ENCODE data around the gene MAD2L2. TPM values are rescaled to one million over a fixed set of nuclear protein-coding genes. Genes with fewer than 3 reads are reported as not detected.

MAD2L2 gene
- polyA plus RNA-seq (ENCODE audit: insufficient read length in 4 of 4): 10 to 100 TPM; 26.4 to 46.8 (median 39.7) TPM

GRCh38 chr1:11681071-11681771 is at the start of gene MAD2L2:
Gene MAD2L2 (minus strand): TSS chr1:11681148. CDS start chr1:11680601, 547 bp downstream.
- peak in 1 of 4 donors; percentile 60 for DNase-seq (ENCODE audit: low read depth in 4 of 4, low spot score in 3 of 4)

- no peak for DNase-seq (ENCODE audit: low read depth in 4 of 4, low spot score in 3 of 4)
Measured at GRCh38 chr1:11730429-11730891, 49.5 kb upstream of the MAD2L2 start.

- no peak for DNase-seq (ENCODE audit: low read depth in 4 of 4, low spot score in 3 of 4)
Measured at GRCh38 chr1:11729498-11730428, 48.8 kb upstream of the MAD2L2 start.

GRCh38 chr1:11729155-11729497 is 48.2 kb upstream of the MAD2L2 start:
- no peak for DNase-seq (ENCODE audit: low read depth in 4 of 4, low spot score in 3 of 4)

- DNase-seq (ENCODE audit: low read depth in 4 of 4, low spot score in 3 of 4): no peak
Measured at GRCh38 chr1:11728126-11728806, 47.3 kb upstream of the MAD2L2 start.

- DNase-seq (ENCODE audit: low read depth in 4 of 4, low spot score in 3 of 4): no peak
Measured at GRCh38 chr1:11727119-11727518, 46.2 kb upstream of the MAD2L2 start.

- DNase-seq (ENCODE audit: low read depth in 4 of 4, low spot score in 3 of 4): no peak
Measured at GRCh38 chr1:11725616-11726015, 44.7 kb upstream of the MAD2L2 start.

GRCh38 chr1:11722538-11722937 is 41.6 kb upstream of the MAD2L2 start:
- no peak for DNase-seq (ENCODE audit: low read depth in 4 of 4, low spot score in 3 of 4)

- DNase-seq (ENCODE audit: low read depth in 4 of 4, low spot score in 3 of 4): no peak
Measured at GRCh38 chr1:11721311-11721710, 40.4 kb upstream of the MAD2L2 start.

- DNase-seq (ENCODE audit: low read depth in 4 of 4, low spot score in 3 of 4): no peak
Measured at GRCh38 chr1:11720525-11720924, 39.6 kb upstream of the MAD2L2 start.

GRCh38 chr1:11720033-11720376 is 39.1 kb upstream of the MAD2L2 start:
- no peak for DNase-seq (ENCODE audit: low read depth in 4 of 4, low spot score in 3 of 4)

- no peak for DNase-seq (ENCODE audit: low read depth in 4 of 4, low spot score in 3 of 4)
Measured at GRCh38 chr1:11719313-11720032, 38.5 kb upstream of the MAD2L2 start.

GRCh38 chr1:11714831-11715575 is 34.1 kb upstream of the MAD2L2 start:
- no peak for DNase-seq (ENCODE audit: low read depth in 4 of 4, low spot score in 3 of 4)

- no peak for DNase-seq (ENCODE audit: low read depth in 4 of 4, low spot score in 3 of 4)
Measured at GRCh38 chr1:11713095-11713494, 32.1 kb upstream of the MAD2L2 start.

GRCh38 chr1:11712285-11712684 is 31.3 kb upstream of the MAD2L2 start:
- no peak for DNase-seq (ENCODE audit: low read depth in 4 of 4, low spot score in 3 of 4)

- DNase-seq (ENCODE audit: low read depth in 4 of 4, low spot score in 3 of 4): no peak
Measured at GRCh38 chr1:11711490-11711889, 30.5 kb upstream of the MAD2L2 start.

- no peak for DNase-seq (ENCODE audit: low read depth in 4 of 4, low spot score in 3 of 4)
Measured at GRCh38 chr1:11708554-11709350, 27.8 kb upstream of the MAD2L2 start.

- no peak for DNase-seq (ENCODE audit: low read depth in 4 of 4, low spot score in 3 of 4)
Measured at GRCh38 chr1:11707621-11708276, 26.8 kb upstream of the MAD2L2 start.

- no peak for DNase-seq (ENCODE audit: low read depth in 4 of 4, low spot score in 3 of 4)
Measured at GRCh38 chr1:11706292-11706691, 25.3 kb upstream of the MAD2L2 start.

Measured in left renal pelvis (tissue), 4 donors.